SK-N-SH treated with all-trans-retinoic acid at 6 μM for 48 hours (cell line): Measurements from ENCODE around the gene SQSTM1.

Source experiments
- ATAC-seq: fragments of 200-7000 bp; cut with Tn5 transposase; 3 replicates; pipeline ENCODE4 v1.9.1; 2020; ENCODE audit warnings: mild to moderate bottlenecking, moderate library complexity
- ARNTL ChIP-seq: fragments of 450-650 bp; formaldehyde crosslinking; IDR thresholded peaks from 2 replicates; pipeline ENCODE4 v1.5.0; 2020; ENCODE audit warnings: low read depth, mild to moderate bottlenecking, moderate library complexity, borderline replicate concordance
- BACH2 ChIP-seq: fragments of 250-450 bp; sonication (Bioruptor Pico); IDR thresholded peaks from 2 replicates; pipeline ENCODE4 v1.9.0; 2021; ENCODE audit warnings: mild to moderate bottlenecking, borderline replicate concordance
- CSDC2 ChIP-seq: fragments of 250-450 bp; sonication (Bioruptor Pico); IDR thresholded peaks from 2 replicates; pipeline ENCODE4 v1.5.0; 2020; ENCODE audit warnings: mild to moderate bottlenecking, moderate library complexity
- ESRRG ChIP-seq: fragments of 250-450 bp; sonication (Bioruptor Pico); IDR thresholded peaks from 2 replicates; pipeline ENCODE4 v1.6.1; 2021; ENCODE audit warnings: mild to moderate bottlenecking
- GLIS3 ChIP-seq: fragments of 250-450 bp; sonication (Bioruptor Pico); IDR thresholded peaks from 2 replicates; pipeline ENCODE4 v1.5.0; 2020; ENCODE audit warnings: mild to moderate bottlenecking, moderate library complexity
- ISL1 ChIP-seq: fragments of 250-450 bp; sonication (Bioruptor Pico); IDR thresholded peaks from 2 replicates; pipeline ENCODE4 v2.1.2; 2022; ENCODE audit warnings: mild to moderate bottlenecking, moderate library complexity
- OSR1 ChIP-seq: fragments of 250-450 bp; sonication (Bioruptor Pico); IDR thresholded peaks from 2 replicates; pipeline ENCODE4 v1.8.0; 2022; ENCODE audit warnings: moderate library complexity, mild to moderate bottlenecking, inconsistent platforms
- PPARA ChIP-seq: fragments of 250-450 bp; sonication (Bioruptor Pico); IDR thresholded peaks from 2 replicates; pipeline ENCODE4 v1.5.0; 2020; ENCODE audit warnings: mild to moderate bottlenecking, borderline replicate concordance
- RARB ChIP-seq: fragments of 250-450 bp; sonication (Bioruptor Pico); IDR thresholded peaks from 2 replicates; pipeline ENCODE4 v1.8.0; 2021; ENCODE audit warnings: mild to moderate bottlenecking, moderate library complexity
- TCF4 ChIP-seq: fragments of 250-450 bp; sonication (Bioruptor Pico); IDR thresholded peaks from 2 replicates; pipeline ENCODE4 v1.8.0; 2021; ENCODE audit warnings: mild to moderate bottlenecking, moderate library complexity, borderline replicate concordance
- TOX ChIP-seq: fragments of 250-450 bp; sonication (Bioruptor Pico); IDR thresholded peaks from 2 replicates; pipeline ENCODE4 v1.8.0; 2021; ENCODE audit warnings: mild to moderate bottlenecking, moderate library complexity, borderline replicate concordance
- ZC3H10 ChIP-seq: fragments of 250-450 bp; sonication (Bioruptor Pico); IDR thresholded peaks from 2 replicates; pipeline ENCODE4 v1.5.1; 2021; ENCODE audit warnings: mild to moderate bottlenecking, moderate library complexity
- ZFP3 ChIP-seq: fragments of 250-450 bp; sonication (Bioruptor Pico); IDR thresholded peaks from 2 replicates; pipeline ENCODE4 v1.5.0; 2020; ENCODE audit warnings: mild to moderate bottlenecking, moderate library complexity
- ZFP30 ChIP-seq: fragments of 450-650 bp; formaldehyde crosslinking; IDR thresholded peaks from 2 replicates; pipeline ENCODE4 v1.5.0; 2022; ENCODE audit warnings: mild to moderate bottlenecking, moderate library complexity
- ZNF565 ChIP-seq: fragments of 450-650 bp; formaldehyde crosslinking; conservative IDR thresholded peaks from 2 replicates; pipeline ENCODE4 v1.5.0; 2020; ENCODE audit warnings: low read depth, mild to moderate bottlenecking, moderate library complexity
- ZNF70 ChIP-seq: fragments of 450-650 bp; formaldehyde crosslinking; IDR thresholded peaks from 2 replicates; pipeline ENCODE4 v1.5.0; 2020; ENCODE audit warnings: mild to moderate bottlenecking, moderate library complexity
- ZNF8 ChIP-seq: fragments of 450-650 bp; formaldehyde crosslinking; IDR thresholded peaks from 2 replicates; pipeline ENCODE4 v1.5.0; 2020; ENCODE audit warnings: mild to moderate bottlenecking, moderate library complexity
- TF ChIP-seq, protein P1 (sequence below): fragments of 250-450 bp; sonication (Bioruptor Pico); IDR thresholded peaks from 2 replicates; pipeline ENCODE4 v1.5.0; 2020; ENCODE audit warnings: mild to moderate bottlenecking, moderate library complexity
- TF ChIP-seq, protein P2 (sequence below): fragments of 250-450 bp; sonication (Bioruptor Pico); IDR thresholded peaks from 2 replicates; pipeline ENCODE4 v1.8.0; 2021; ENCODE audit warnings: low read depth, mild to moderate bottlenecking, moderate library complexity, borderline replicate concordance
- TF ChIP-seq, protein P3 (sequence below): fragments of 250-450 bp; sonication (Bioruptor Pico); IDR thresholded peaks from 2 replicates; pipeline ENCODE4 v1.5.1; 2020; ENCODE audit warnings: low read depth, mild to moderate bottlenecking, moderate library complexity
- TF ChIP-seq, protein P4 (sequence below): fragments of 250-450 bp; sonication (Bioruptor Pico); IDR thresholded peaks from 2 replicates; pipeline ENCODE4 v1.8.0; 2020; ENCODE audit warnings: mild to moderate bottlenecking, moderate library complexity, borderline replicate concordance

Gene SQSTM1

DNA sequence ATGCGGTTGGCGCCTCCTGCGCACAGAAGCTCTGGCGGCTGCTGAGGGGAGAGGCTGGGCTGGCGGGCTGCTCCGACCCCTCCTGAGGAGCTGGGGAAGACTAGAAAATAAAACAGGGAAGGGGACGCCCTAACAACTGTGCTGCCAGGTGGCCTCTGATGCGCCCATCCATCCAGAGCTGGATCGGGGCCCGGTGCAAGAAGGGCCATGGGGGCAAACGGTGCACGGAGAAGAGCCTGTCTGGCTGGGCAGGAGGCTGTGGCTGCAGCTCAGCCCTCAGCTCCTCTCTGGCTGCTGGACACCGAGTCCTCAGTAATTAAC lies 58.9 kb downstream of the SQSTM1 start (continued):
- TF ChIP-seq, protein P1, sequence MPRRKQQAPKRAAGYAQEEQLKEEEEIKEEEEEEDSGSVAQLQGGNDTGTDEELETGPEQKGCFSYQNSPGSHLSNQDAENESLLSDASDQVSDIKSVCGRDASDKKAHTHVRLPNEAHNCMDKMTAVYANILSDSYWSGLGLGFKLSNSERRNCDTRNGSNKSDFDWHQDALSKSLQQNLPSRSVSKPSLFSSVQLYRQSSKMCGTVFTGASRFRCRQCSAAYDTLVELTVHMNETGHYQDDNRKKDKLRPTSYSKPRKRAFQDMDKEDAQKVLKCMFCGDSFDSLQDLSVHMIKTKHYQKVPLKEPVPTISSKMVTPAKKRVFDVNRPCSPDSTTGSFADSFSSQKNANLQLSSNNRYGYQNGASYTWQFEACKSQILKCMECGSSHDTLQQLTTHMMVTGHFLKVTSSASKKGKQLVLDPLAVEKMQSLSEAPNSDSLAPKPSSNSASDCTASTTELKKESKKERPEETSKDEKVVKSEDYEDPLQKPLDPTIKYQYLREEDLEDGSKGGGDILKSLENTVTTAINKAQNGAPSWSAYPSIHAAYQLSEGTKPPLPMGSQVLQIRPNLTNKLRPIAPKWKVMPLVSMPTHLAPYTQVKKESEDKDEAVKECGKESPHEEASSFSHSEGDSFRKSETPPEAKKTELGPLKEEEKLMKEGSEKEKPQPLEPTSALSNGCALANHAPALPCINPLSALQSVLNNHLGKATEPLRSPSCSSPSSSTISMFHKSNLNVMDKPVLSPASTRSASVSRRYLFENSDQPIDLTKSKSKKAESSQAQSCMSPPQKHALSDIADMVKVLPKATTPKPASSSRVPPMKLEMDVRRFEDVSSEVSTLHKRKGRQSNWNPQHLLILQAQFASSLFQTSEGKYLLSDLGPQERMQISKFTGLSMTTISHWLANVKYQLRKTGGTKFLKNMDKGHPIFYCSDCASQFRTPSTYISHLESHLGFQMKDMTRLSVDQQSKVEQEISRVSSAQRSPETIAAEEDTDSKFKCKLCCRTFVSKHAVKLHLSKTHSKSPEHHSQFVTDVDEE (CRISPR knock-in tag) = no peak
- TF ChIP-seq ZFP3 = no peak
- TF ChIP-seq, protein P2, sequence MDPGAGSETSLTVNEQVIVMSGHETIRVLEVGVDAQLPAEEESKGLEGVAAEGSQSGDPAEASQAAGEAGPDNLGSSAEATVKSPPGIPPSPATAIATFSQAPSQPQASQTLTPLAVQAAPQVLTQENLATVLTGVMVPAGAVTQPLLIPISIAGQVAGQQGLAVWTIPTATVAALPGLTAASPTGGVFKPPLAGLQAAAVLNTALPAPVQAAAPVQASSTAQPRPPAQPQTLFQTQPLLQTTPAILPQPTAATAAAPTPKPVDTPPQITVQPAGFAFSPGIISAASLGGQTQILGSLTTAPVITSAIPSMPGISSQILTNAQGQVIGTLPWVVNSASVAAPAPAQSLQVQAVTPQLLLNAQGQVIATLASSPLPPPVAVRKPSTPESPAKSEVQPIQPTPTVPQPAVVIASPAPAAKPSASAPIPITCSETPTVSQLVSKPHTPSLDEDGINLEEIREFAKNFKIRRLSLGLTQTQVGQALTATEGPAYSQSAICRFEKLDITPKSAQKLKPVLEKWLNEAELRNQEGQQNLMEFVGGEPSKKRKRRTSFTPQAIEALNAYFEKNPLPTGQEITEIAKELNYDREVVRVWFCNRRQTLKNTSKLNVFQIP (CRISPR knock-in tag) = no peak
- no peak for TF ChIP-seq GLIS3 (CRISPR knock-in tag)

DNA sequence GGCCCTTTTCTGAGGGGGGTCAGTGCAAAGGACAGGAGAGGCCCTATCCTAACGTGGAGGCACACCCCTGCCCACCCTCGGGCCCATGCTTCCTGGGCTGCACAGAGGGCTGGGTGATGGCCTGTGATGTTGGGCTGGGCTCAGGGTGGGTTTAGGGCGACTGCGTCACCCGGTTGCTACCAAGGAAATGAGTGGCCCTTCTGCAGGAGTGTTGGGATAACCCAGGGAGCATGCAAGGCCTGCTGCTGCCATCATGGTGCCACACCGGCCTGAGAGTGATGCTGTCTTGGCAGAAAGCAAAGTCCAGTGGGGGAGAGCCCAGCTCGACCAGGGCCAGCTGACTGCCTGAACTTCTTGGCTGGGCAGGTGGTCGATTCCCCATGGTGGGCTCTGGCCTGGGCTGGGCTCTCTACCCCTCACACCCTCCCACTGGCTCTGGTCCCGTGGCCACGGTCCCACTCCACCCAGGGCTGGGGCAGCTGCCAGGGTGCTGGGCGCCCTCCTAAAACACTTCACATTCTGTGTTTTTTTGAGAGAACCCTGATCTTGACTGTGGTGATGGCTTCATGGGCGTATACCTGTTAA lies 59.5 kb downstream of the SQSTM1 start:
- ATAC-seq = no peak; the same call in 1 of the 3 replicates
- TF ChIP-seq PPARA (CRISPR knock-in tag) = no peak
- no peak for TF ChIP-seq ZNF565
- no peak for TF ChIP-seq GLIS3 (CRISPR knock-in tag)
- TF ChIP-seq TCF4 (CRISPR knock-in tag) = no peak
- TF ChIP-seq TOX = no peak
- no peak for TF ChIP-seq ESRRG (CRISPR knock-in tag)
- TF ChIP-seq ZC3H10 (CRISPR knock-in tag) = no peak
- TF ChIP-seq, protein P3, sequence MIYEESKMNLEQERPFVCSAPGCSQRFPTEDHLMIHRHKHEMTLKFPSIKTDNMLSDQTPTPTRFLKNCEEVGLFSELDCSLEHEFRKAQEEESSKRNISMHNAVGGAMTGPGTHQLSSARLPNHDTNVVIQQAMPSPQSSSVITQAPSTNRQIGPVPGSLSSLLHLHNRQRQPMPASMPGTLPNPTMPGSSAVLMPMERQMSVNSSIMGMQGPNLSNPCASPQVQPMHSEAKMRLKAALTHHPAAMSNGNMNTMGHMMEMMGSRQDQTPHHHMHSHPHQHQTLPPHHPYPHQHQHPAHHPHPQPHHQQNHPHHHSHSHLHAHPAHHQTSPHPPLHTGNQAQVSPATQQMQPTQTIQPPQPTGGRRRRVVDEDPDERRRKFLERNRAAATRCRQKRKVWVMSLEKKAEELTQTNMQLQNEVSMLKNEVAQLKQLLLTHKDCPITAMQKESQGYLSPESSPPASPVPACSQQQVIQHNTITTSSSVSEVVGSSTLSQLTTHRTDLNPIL (CRISPR knock-in tag) = no peak
- no peak for TF ChIP-seq BACH2 (CRISPR knock-in tag)
- no peak for TF ChIP-seq RARB (CRISPR knock-in tag)
- TF ChIP-seq ISL1 (CRISPR knock-in tag) = no peak
- no peak for TF ChIP-seq ZFP30 (CRISPR knock-in tag)
- TF ChIP-seq, protein P4, sequence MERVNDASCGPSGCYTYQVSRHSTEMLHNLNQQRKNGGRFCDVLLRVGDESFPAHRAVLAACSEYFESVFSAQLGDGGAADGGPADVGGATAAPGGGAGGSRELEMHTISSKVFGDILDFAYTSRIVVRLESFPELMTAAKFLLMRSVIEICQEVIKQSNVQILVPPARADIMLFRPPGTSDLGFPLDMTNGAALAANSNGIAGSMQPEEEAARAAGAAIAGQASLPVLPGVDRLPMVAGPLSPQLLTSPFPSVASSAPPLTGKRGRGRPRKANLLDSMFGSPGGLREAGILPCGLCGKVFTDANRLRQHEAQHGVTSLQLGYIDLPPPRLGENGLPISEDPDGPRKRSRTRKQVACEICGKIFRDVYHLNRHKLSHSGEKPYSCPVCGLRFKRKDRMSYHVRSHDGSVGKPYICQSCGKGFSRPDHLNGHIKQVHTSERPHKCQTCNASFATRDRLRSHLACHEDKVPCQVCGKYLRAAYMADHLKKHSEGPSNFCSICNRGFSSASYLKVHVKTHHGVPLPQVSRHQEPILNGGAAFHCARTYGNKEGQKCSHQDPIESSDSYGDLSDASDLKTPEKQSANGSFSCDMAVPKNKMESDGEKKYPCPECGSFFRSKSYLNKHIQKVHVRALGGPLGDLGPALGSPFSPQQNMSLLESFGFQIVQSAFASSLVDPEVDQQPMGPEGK (CRISPR knock-in tag) = no peak

DNA sequence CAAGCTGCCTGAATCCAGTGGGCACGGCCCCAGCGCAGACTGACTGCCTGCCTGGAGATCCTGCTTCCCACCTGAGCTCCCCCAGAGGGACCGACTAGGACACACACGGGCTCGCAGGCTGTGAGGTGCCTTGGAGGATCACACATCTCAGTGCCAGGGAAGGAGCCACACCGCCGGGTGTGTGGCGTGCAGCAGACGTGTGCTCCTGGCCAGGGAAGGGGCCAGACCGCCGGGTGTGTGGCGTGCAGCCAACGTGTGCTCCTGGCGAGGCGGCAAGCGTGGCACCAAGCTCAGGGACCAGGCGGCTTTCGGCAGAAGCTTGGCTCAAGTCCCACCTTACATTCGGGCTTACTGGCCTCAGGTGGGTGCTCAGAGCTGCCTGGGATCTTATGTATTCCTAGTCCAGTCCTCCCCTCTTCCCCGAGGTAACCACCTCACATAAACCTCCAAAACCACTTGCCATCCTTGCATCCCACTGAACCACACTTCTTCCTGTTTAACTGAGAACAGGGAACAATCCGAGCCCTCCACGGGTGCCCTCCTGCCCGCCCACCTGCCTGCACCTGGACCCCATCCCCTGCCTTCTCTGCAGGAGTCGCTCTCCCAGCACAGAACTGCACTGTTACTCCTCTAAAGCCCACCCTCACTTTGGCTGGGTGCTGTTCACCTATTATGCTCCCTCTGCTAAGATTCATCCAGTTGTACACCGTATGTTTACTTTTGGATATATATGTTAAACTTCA lies 60.3 kb downstream of the SQSTM1 start:
- TF ChIP-seq ZFP30 (CRISPR knock-in tag) = no peak
- TF ChIP-seq ZNF8 = no peak
- TF ChIP-seq CSDC2 (CRISPR knock-in tag) = no peak
- TF ChIP-seq, protein P1 (CRISPR knock-in tag) = no peak
- no peak for TF ChIP-seq BACH2 (CRISPR knock-in tag)
- no peak for TF ChIP-seq ESRRG (CRISPR knock-in tag)
- TF ChIP-seq, protein P4 (CRISPR knock-in tag) = no peak
- no peak for TF ChIP-seq OSR1
- no peak for TF ChIP-seq ARNTL (CRISPR knock-in tag)
- TF ChIP-seq ZNF70 (CRISPR knock-in tag) = no peak
- TF ChIP-seq TCF4 (CRISPR knock-in tag) = no peak
- no peak for TF ChIP-seq TOX
- no peak for TF ChIP-seq GLIS3 (CRISPR knock-in tag)
- no peak for TF ChIP-seq ISL1 (CRISPR knock-in tag)
- no peak for TF ChIP-seq PPARA (CRISPR knock-in tag)
- no peak for TF ChIP-seq ZFP3
- TF ChIP-seq, protein P2 (CRISPR knock-in tag) = no peak
- ATAC-seq = no peak
